Large intestine (tissue), 3 donors: ENCODE results near the gene DYRK4. TPM values are rescaled to one million over a fixed set of nuclear protein-coding genes. Genes with fewer than 3 reads are reported as not detected.

Source experiments
- DNase-seq, 2 donors: peaks; one replicate each; pipeline versions ENCODE4 v3.0.0 to v3.0.0-alpha.2; 2013
- H3K27ac ChIP-seq: one replicate; pipeline ENCODE4 v1.5.1; 2013; ENCODE audit warnings: low read length
- H3K27me3 ChIP-seq: 2 replicates; pipeline ENCODE4 v1.6.1; 2013; ENCODE audit warnings: low read length; ENCODE audit not compliant: control insufficient read depth, insufficient read depth
- H3K36me3 ChIP-seq: 2 replicates; pipeline ENCODE4 v1.6.1; 2013; ENCODE audit warnings: low read length; ENCODE audit not compliant: control insufficient read depth, insufficient read depth
- H3K4me1 ChIP-seq: one replicate; pipeline ENCODE4 v1.6.1; 2013; ENCODE audit warnings: low read length; ENCODE audit not compliant: control insufficient read depth, insufficient read depth
- H3K4me3 ChIP-seq: one replicate; pipeline ENCODE4 v1.5.1; 2013; ENCODE audit warnings: low read length
- H3K9me3 ChIP-seq: one replicate; pipeline ENCODE4 v1.6.1; 2013; ENCODE audit warnings: mild to moderate bottlenecking, low read depth, low read length, moderate library complexity; ENCODE audit not compliant: control insufficient read depth
- WGBS: methylation state at CpG from one replicate; pipeline ENCODE4 v1.1.5; 2013; ENCODE audit warnings: low lambda C conversion rate; ENCODE audit not compliant: insufficient coverage; 5-methylcytosine and 5-hydroxymethylcytosine counted together
- polyA plus RNA-seq: library from polyadenylated mRNA; unstranded; fragments of 120-200 nt; gene quantifications from one replicate; pipeline ENCODE4 v1.2.1, GENCODE V29; 2013

Gene DYRK4
- polyA plus RNA-seq, 1 donor, result 59.6 TPM

DNA sequence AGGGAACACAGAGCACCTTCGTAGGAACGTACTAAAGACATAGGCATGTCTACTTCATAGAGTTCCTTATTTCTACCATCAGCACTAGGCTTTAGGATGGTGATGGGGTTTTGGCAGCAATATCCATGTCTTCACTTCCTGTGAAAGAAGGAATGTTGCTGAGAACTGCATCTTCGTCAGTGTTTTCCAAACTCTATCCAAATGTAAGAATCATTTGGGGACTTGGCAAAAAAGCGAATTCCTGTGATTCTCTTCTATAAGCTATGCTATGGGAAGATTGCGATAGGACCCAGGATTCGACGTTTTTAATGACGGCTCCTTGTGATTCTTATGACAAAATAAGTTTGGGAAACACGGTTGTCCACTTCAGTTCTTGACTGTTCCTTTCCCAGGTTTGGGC, 47.1 kb downstream of the DYRK4 start:
- no CpG with 5 or more reads among the region's 9 CpGs for WGBS
- Histone ChIP-seq H3K4me3 (no peak overlapping the region), H3K9me3 (no peaks in the 10 kb centered on the region), H3K36me3 (peaks cover 38% of the 10 kb centered on the region), H3K27me3 (no peaks in the 10 kb centered on the region), H3K27ac (no peak overlapping the region), H3K4me1 (peaks cover 6% of the 10 kb centered on the region)
- DNase-seq, result no peak

DNA sequence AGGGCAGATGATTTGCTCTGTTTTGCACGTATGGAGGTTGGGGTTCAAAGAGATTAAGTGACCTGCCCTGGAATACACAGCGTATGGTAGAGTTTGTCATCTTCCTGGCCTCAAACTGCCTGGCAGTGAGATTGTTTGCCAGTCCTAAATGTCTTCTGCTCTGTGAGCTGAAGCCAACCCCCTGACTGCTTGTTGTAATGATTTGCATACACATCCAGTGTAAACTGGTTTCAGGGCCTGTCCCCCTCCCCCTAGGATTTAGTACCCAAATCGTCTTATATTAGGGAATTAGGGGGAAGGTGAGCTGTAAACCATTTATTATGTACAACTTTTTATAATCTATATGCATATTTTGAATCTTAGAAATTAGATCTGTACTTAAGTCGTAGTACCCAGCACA, 48.5 kb downstream of the DYRK4 start:
- no peaks in the 10 kb centered on the region for H3K27me3 ChIP-seq
- no CpG with 5 or more reads among the region's 4 CpGs for WGBS
- H3K27ac ChIP-seq, result no peak overlapping the region
- H3K36me3 ChIP-seq, result peaks cover 46% of the 10 kb centered on the region
- H3K4me3 ChIP-seq, result no peak overlapping the region
- no peak for DNase-seq
- peaks cover 6% of the 10 kb centered on the region for H3K4me1 ChIP-seq
- H3K9me3 ChIP-seq, result no peaks in the 10 kb centered on the region

DNA sequence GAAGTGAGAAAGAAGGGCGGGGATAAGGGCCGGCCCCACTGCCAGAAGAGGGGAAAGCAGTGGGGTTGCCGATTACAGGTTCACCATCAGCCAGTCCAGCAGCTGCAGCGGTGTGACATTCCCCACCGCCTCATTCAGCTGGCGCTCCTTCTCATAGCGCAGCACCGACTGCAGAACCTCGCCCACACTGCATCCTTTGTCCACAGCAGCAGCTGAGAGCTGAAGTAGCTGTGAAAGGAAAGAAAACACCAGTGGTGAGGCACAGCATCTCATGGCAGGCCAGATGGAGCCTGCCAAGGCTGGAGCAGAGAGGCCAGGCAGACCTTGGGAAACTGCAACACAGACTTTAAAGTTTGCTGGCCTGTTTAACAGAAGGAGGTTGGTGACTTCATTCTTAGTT, 53.7 kb downstream of the DYRK4 start:
- DNase-seq, result no peak
- no CpG with 5 or more reads among the region's 9 CpGs for WGBS
- H3K36me3 ChIP-seq, result peaks cover 38% of the 10 kb centered on the region
- H3K27ac ChIP-seq, result no peak overlapping the region
- H3K4me3 ChIP-seq, result no peak overlapping the region
- no peaks in the 10 kb centered on the region for H3K27me3 ChIP-seq
- no peaks in the 10 kb centered on the region for H3K9me3 ChIP-seq
- no peaks in the 10 kb centered on the region for H3K4me1 ChIP-seq

DNA sequence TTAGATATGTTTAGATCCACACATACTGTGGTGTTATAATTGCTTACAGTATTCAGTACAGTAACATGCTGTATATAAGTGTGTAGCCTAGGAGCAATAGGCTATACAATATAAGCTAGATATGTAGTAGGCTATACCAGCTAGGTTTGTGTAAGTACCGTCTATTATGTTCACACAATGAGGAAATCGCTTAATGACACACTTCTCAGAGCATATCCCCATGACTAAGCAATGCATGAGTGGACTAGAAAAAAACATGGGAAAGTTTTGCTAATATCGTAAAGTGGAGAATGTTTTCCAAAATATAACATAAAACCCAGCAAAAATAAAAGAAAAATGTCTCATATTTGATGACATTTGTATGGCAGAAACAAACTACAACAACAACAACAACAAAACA, 59.5 kb downstream of the DYRK4 start:
- no peaks in the 10 kb centered on the region for H3K36me3 ChIP-seq
- no peak for DNase-seq
- H3K4me3 ChIP-seq, result no peak overlapping the region
- no peak overlapping the region for H3K27ac ChIP-seq
- H3K27me3 ChIP-seq, result no peaks in the 10 kb centered on the region
- H3K4me1 ChIP-seq, result no peaks in the 10 kb centered on the region
- H3K9me3 ChIP-seq, result no peaks in the 10 kb centered on the region
- WGBS, result 100% methylated on average over 2 of the region's 3 CpGs

DNA sequence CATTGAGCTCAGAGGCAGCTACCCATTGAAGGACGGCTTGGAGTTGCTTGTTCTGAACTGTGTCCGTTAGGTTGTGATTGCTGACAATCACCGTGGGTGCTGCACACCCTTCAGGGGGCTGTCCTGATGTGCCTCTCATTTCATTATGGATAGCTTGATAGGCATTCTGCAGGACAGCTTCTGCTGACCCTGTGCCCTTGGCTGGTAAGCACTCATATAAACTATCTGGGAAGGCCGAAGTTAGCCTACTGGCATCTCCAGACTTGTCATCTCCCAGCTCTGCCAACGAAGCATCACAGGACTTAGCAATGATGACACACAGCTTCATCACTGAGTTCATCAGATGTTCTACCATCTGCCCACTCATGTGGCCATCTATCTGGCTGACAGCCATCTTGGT, 64.5 kb downstream of the DYRK4 start:
- Histone ChIP-seq H3K27ac (no peak overlapping the region), H3K9me3 (no peaks in the 10 kb centered on the region), H3K27me3 (no peaks in the 10 kb centered on the region), H3K36me3 (no peaks in the 10 kb centered on the region), H3K4me3 (no peak overlapping the region), H3K4me1 (no peaks in the 10 kb centered on the region)
- no CpG with 5 or more reads among the region's 5 CpGs for WGBS
- DNase-seq, result no peak

DNA sequence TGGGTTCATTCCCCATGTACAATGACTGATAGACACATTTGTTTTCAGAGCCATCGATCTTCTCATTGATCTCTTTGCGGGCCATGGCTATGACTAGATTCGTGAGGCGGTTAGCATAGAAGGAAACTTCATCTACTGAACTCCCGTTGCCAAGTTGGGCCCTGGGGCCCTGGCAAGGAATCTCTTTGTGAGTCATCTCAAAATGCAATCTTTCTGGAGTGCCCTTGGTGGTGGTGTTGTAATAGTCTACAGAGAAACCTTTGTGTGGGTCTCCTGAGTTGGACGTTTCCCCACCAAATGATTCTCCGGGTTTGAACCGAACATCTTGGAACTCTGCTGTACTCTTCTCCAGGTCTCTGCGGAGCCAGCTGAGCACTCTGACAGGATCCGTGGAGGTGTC, 66.4 kb downstream of the DYRK4 start:
- H3K27me3 ChIP-seq, result no peaks in the 10 kb centered on the region
- no CpG with 5 or more reads among the region's 10 CpGs for WGBS
- H3K4me3 ChIP-seq, result no peak overlapping the region
- no peaks in the 10 kb centered on the region for H3K36me3 ChIP-seq
- no peaks in the 10 kb centered on the region for H3K9me3 ChIP-seq
- DNase-seq, result no peak
- no peaks in the 10 kb centered on the region for H3K4me1 ChIP-seq
- no peak overlapping the region for H3K27ac ChIP-seq

DNA sequence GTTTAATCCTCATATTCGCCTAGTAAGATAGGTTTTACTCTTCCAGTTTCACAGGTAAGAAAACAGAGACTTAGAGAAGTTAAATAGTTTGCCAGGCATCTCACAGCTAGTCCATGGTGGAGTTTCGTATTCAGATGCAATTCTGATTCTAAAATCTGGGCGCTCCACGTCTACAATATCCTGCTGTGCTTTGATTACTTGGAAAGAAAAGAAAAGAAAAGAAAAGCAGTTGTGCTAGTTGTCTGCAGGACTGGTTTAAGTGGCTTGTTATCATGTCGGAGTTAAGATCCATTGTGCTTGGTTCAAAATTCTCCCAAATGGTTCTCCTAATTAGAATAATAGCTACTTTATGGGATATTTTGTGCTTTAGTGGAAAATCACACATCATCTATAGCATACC, 68.3 kb downstream of the DYRK4 start:
- 73% methylated on average over 2 of the region's 5 CpGs for WGBS
- Histone ChIP-seq H3K36me3 (no peaks in the 10 kb centered on the region), H3K27me3 (no peaks in the 10 kb centered on the region), H3K4me3 (no peak overlapping the region), H3K27ac (no peak overlapping the region), H3K4me1 (no peaks in the 10 kb centered on the region), H3K9me3 (no peaks in the 10 kb centered on the region)
- DNase-seq, result no peak

DNA sequence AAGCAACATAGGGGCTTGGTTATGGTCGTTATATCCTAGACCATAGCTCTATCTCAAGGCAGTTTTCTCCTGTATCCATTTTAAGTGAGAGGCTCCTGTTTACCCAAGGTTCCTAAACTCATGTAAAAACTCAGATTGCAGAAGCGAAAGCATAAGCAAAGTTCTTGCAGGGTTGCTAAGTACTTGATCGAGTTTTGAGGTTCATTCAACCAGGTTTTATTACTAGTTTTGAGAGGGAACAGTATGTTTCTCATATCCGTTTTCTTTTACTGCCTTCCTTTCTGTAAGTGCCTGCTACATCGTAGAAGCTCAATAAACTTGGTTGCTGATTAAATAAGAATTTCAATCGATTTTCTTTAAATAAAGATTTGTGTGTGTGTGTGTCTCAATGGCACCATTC, 81.7 kb downstream of the DYRK4 start:
- H3K9me3 ChIP-seq, result no peaks in the 10 kb centered on the region
- no peaks in the 10 kb centered on the region for H3K27me3 ChIP-seq
- H3K4me1 ChIP-seq, result peaks cover 6% of the 10 kb centered on the region
- H3K27ac ChIP-seq, result no peak overlapping the region
- WGBS, result 80% methylated on average over 1 of the region's 6 CpGs
- H3K36me3 ChIP-seq, result no peaks in the 10 kb centered on the region
- H3K4me3 ChIP-seq, result no peak overlapping the region
- no peak for DNase-seq

DNA sequence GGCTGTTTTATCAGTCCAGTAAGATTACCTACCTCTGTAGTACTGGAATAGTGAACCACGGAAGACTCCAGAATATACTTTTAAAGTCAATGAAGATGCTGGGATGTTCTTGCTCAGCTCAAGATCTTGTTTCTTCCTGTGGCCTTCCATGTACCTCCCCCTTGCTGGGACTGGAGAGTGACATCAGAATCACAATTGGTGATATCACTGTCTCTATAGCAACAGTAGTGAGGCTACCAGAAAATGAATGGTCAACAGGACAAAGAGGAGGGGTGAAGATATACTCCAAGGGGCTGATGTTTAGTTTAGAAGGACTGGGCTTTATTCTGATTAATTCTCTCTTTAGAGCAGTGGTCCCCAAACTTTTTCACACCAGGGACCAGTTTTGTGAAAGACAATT, 83.0 kb downstream of the DYRK4 start:
- H3K36me3 ChIP-seq, result no peaks in the 10 kb centered on the region
- no CpG with 5 or more reads among the region's 1 CpG for WGBS

DNA sequence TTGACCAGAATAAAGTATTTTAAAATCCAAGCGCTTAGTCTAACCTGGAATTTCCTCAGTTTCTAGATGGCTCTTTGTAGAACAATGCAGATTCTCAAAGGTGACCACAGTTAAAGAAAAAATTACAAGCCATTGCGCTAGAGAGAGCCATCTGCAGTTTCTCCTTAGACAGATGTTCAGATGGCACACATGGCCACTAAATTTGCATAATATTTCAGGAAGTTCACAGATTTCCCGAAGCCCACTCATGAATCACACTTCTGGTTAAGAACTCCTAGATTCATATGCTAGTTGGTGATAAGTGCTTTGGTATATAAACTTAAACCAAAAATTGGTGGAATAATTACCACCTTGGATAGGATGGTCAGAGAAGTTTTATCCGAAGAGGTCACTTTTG, 86.1 kb downstream of the DYRK4 start:
- Histone ChIP-seq H3K36me3 (no peaks in the 10 kb centered on the region), H3K4me3 (peak overlapping the region; percentile 86), H3K27ac (peak overlapping the region; percentile 99), H3K4me1 (peaks cover 11% of the 10 kb centered on the region), H3K9me3 (no peaks in the 10 kb centered on the region), H3K27me3 (no peaks in the 10 kb centered on the region)
- no CpG with 5 or more reads among the region's 4 CpGs for WGBS
- DNase-seq, result no peak

More for the DNA sequence above, 83.0 kb downstream of the DYRK4 start:
- no peak for DNase-seq
- no peak overlapping the region for H3K4me3 ChIP-seq
- no peaks in the 10 kb centered on the region for H3K9me3 ChIP-seq
- peaks cover 9% of the 10 kb centered on the region for H3K4me1 ChIP-seq
- no peaks in the 10 kb centered on the region for H3K27me3 ChIP-seq
- no peak overlapping the region for H3K27ac ChIP-seq

DNA sequence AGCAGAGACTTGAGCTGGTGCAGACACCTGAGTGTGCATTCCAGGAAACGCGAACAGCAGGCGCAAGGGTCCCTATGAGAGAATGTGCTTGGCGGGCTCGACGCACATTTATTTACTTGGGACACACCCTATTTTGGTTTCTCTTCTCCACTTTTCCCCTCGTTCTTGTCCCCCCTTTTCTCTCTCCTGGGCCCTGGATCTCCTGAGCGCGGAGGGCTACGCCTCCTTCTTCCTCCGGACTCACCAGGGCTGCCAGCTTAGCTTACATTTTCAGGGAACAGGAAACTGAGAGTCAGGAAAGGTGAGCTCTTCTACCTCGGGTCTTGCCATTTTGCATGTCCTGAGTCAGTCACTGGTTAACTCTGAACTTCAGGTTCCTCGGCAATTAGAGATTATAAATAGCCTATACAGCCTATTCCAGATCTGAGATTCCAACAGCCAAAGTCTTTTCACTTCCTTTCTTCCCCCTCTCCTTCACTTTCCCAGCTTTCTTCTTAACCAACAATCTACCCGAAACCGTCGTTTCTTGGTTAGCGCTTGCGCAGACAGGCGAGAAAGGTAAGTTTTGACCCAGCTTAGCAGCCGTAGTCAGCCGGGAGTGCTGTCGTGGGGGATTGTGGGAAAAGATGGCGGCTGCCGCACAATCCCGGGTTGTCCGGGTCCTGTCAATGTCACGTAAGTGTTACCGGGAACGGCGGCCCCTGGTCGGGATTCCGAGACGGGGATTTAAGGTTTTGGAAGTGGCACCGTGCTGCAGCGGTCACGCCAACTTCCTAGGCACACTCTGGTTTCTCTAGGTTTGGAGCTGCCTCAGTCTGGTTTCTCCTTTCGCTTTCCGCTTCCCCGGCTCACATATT, 86.7 kb downstream of the DYRK4 start, which contains the start of the genes AKAP3 and NDUFA9:
TSS of gene AKAP3 (minus strand) at position 551 of the 857 bp plus-strand sequence. CDS start 10,855 bp downstream, outside the sequence.
TSS of gene NDUFA9 (plus strand) at position 614 of the 857 bp plus-strand sequence. CDS start at position 627, 13 bp downstream.
- Histone ChIP-seq H3K9me3 (no peaks in the 10 kb centered on the region), H3K4me1 (peaks cover 11% of the 10 kb centered on the region), H3K27ac (peak within 1 kb of the TSS; percentile 99), H3K4me3 (peak within 1 kb of the TSS; percentile 86), H3K27me3 (no peaks in the 10 kb centered on the region), H3K36me3 (no peaks in the 10 kb centered on the region)
- WGBS, result 0% methylated on average over 3 of the region's 39 CpGs
- DNase-seq, result peak; percentile 83 to 94
